ENCODE measurements around the gene ISCU. TPM values are rescaled to one million over a fixed set of nuclear protein-coding genes. Genes with fewer than 3 reads are reported as not detected.

The ISCU gene
- total RNA-seq, 4 donors from 2014 or later: 229 to 512 (median 248) TPM

- TF ChIP-seq POLR2A (IDR thresholded peaks at IDR 0.05): no peak
- TF ChIP-seq CTCF (IDR thresholded peaks at IDR 0.05): no peak
- H3K27ac ChIP-seq: peak overlapping the region in 1 of 3 donors; percentile 73
- peaks cover 19 to 41% of the 10 kb centered on the region in 2 donors for H3K4me1 ChIP-seq
- H3K36me3 ChIP-seq: peaks cover 34 to 39% of the 10 kb centered on the region in 2 donors
- H3K27me3 ChIP-seq: no peaks in the 10 kb centered on the region
- no peak overlapping the region for H3K4me3 ChIP-seq (replicated peaks in 1 of 3)
- DNase-seq: peak; percentile 35 to 41
- intact Hi-C loops (cut with DNase I): loop anchor here (10.0 kb wide), 1 partner anchor 240 kb away; no protein-coding TSS in a partner anchor
- H3K9me3 ChIP-seq: no peaks in the 10 kb centered on the region
These were observed 2.3 kb downstream of the ISCU start for GRCh38 chr12:108564724-108565123.

GRCh38 chr12:108565146-108565545 is 2.8 kb downstream of the ISCU start:
- Histone ChIP-seq H3K9me3 (no peaks in the 10 kb centered on the region), H3K27ac (peak overlapping the region in 2 of 3 donors; percentile 42 to 73), H3K36me3 (peaks cover 34 to 41% of the 10 kb centered on the region in 2 donors), H3K4me3 (replicated peaks in 1 of 3) (no peak overlapping the region), H3K4me1 (peaks cover 15 to 37% of the 10 kb centered on the region in 2 donors), H3K27me3 (no peaks in the 10 kb centered on the region)
- 91 to 92% methylated on average over 3 of the region's 3 CpGs for WGBS, 2 donors
- DNase-seq: no peak
- no peak for TF ChIP-seq CTCF (IDR thresholded peaks at IDR 0.05)
- TF ChIP-seq POLR2A (IDR thresholded peaks at IDR 0.05): no peak
- intact Hi-C loops (cut with DNase I): loop anchor here (10.0 kb wide), 1 partner anchor 240 kb away; no protein-coding TSS in a partner anchor

GRCh38 chr12:108565976-108566375 is 3.6 kb downstream of the ISCU start:
- H3K4me3 ChIP-seq (replicated peaks in 1 of 3): no peak overlapping the region
- intact Hi-C loops (cut with DNase I): loop anchor here (10.0 kb wide), 1 partner anchor 239 kb away; no protein-coding TSS in a partner anchor
- H3K27ac ChIP-seq: peak overlapping the region; percentile 42 to 79 (median 73)
- 0 to 38% methylated on average over 2 of the region's 2 CpGs for WGBS, 2 donors
- peaks cover 34 to 41% of the 10 kb centered on the region in 2 donors for H3K36me3 ChIP-seq
- no peaks in the 10 kb centered on the region for H3K9me3 ChIP-seq
- peak; percentile 96 to 98 for DNase-seq
- no peak for TF ChIP-seq POLR2A (IDR thresholded peaks at IDR 0.05)
- no peak for TF ChIP-seq CTCF (IDR thresholded peaks at IDR 0.05)
- peaks cover 13 to 35% of the 10 kb centered on the region in 2 donors for H3K4me1 ChIP-seq
- no peaks in the 10 kb centered on the region for H3K27me3 ChIP-seq

GRCh38 chr12:108566452-108566851 is 4.1 kb downstream of the ISCU start:
- no peak overlapping the region for H3K4me3 ChIP-seq (replicated peaks in 1 of 3)
- H3K4me1 ChIP-seq: peaks cover 13 to 39% of the 10 kb centered on the region in 2 donors
- peaks cover 34 to 41% of the 10 kb centered on the region in 2 donors for H3K36me3 ChIP-seq
- H3K27ac ChIP-seq: peak overlapping the region; percentile 42 to 78 (median 73)
- WGBS, 2 donors: 91 to 95% methylated on average over 4 of the region's 4 CpGs
- DNase-seq: no peak
- TF ChIP-seq POLR2A (IDR thresholded peaks at IDR 0.05) (no peak), CTCF (IDR thresholded peaks at IDR 0.05) (no peak)
- intact Hi-C loops (cut with DNase I): loop anchor here (10.0 kb wide), 1 partner anchor 238 kb away; no protein-coding TSS in a partner anchor
- no peaks in the 10 kb centered on the region for H3K27me3 ChIP-seq
- no peaks in the 10 kb centered on the region for H3K9me3 ChIP-seq

All from thyroid gland (tissue), 4 donors.